HG03045 (cell line): ENCODE measurements around the gene CACUL1.
A peak's percentile ranks its signal among the peaks of the same experiment; 100 is the strongest.

Source experiments
- ATAC-seq: cut with Tn5 transposase; IDR thresholded peaks from one replicate; pipeline ENCODE4 v1.9.1; 2021; ENCODE audit warnings: mild to moderate bottlenecking, moderate library complexity; ENCODE audit not compliant: unreplicated experiment

The CACUL1 gene

DNA sequence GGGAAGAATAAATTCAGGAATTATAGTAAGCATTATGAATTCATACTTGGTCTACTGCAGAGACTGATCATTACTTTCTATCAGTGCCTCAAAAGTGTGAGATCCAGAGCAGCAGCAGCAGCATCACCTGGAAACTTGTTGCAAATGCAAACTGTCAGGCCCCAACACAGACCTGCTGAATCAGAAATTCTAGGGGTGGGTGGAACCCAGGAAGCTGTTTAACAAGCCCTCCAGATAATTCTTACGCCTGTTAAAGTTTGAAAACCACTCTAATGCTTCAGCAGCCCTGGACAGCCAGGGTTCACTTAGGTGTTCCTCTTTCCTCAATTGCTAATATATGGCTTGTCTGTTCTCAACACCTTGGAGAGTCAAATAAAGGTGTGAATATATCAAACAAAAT is 19.5 kb downstream of the CACUL1 start:
- no peak for ATAC-seq

GRCh38 chr10:118734475-118734874 is 20.3 kb downstream of the CACUL1 start:
- no peak for ATAC-seq

DNA sequence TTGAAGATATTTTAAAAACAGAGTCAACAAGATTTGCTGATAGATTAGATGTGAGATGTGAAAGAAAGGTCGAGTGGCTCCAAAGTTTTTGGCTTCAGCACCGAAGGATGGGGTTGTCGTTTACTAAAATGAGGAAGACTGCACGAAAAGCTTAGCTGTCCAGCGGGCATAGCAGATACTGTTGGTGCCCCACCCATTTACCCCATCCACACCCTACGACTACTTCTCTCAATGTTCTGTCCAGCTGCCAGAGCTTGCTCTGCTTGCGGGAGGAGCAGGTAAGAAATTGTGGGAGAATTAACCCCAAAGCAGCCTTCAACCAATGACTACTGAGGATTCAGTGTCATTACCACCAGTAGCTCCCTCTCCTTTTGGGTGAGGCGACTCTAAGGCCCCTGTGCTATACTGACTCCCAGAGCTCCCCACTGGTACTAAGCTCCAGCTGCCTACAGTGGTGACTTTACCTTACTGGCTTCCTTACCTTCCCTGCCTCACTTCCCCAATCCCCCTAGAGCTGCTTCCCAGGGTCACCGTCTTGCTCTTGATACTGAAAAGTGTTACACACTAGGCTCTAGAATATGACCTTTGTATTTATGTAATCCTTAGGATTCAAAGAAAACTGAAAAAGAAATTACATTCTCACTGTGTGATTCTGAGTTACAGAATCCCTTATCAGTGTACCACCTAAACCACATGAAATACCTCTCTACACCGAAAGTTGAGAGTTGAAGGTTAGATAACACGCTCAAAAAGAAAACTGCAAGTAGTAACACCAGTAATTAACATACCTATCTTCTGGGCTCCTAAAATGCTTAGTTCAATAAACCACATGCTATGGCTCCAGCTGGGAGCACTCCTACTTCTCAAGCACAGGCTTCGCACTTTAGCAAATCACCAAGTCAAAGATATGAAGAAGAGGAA is 22.3 kb downstream of the CACUL1 start:
- no peak for ATAC-seq

DNA sequence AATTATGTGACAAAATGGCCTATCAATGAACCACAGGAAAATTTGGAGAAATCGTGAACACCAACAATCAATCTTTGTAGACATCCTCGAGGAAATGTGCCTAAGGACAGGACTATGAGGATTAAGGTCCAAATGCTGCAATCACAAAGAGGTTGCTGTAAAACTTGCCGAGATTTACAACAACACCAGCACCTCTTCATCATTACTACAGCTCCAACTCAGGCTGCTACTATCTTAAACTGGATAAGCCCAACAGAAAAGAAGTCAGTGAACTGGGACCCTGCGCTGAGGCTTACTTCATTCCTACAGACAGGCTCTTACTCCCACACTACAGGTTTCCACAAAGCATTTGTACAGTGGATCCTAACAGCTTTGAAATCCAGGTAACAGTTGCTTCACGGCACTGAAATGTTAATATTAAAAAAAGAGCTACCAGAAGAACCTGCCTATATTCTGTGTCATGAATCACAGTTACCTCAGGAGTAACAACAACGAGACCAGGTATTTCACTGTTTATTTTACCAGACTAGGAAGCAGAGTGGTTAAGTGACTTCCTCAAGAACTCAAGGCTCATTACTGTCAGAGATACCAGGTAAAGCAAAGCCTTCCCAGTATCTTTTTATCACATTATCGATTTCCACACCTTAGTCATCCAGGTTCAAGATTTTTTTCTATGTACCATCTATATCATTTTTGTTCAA is 23.9 kb downstream of the CACUL1 start:
- no peak for ATAC-seq

- peak; percentile 81 for ATAC-seq
These were observed 25.0 kb downstream of the CACUL1 start for GRCh38 chr10:118729641-118730258.

GRCh38 chr10:118729200-118729599 is 25.6 kb downstream of the CACUL1 start:
- no peak for ATAC-seq

GRCh38 chr10:118725886-118726500 is 28.8 kb downstream of the CACUL1 start:
- ATAC-seq: no peak

- ATAC-seq: no peak
These were observed 31.3 kb downstream of the CACUL1 start for GRCh38 chr10:118723466-118723865.

DNA sequence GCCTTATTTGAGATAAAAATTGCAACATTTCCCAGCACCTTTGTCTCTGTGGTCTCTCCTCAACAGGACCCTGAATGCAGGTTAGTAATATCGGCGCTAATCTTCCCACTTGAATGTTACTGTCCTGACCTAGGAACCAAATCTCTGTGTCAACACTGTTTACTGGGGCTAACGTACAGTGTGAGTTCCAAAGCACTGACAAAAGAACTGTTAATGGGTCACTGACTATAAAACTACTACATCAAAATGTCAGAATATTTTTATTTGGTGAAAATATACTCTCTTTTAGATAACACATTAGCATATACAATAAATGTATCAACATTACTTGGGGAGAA is 33.3 kb downstream of the CACUL1 start:
- ATAC-seq: no peak

GRCh38 chr10:118720685-118721538 is 33.9 kb downstream of the CACUL1 start:
- ATAC-seq: no peak

DNA sequence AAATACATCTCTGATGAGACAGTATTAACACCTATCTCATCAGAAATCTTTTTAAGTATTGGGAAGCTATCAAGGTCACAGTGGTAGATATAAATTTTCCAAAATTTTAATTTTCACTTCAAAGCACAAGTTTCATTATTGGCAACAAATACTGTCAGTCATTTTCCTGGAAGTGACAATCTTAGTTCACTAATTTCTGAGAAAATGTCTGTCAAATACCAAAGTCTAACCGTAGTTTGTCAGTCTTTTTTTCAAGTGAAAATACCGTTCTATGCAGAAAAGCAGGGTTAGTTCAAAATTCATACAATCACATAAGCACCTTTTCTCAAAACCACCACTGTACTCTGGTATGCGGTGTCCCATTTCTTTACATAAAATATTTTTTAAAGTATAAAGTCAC is 40.4 kb downstream of the CACUL1 start:
- no peak for ATAC-seq

DNA sequence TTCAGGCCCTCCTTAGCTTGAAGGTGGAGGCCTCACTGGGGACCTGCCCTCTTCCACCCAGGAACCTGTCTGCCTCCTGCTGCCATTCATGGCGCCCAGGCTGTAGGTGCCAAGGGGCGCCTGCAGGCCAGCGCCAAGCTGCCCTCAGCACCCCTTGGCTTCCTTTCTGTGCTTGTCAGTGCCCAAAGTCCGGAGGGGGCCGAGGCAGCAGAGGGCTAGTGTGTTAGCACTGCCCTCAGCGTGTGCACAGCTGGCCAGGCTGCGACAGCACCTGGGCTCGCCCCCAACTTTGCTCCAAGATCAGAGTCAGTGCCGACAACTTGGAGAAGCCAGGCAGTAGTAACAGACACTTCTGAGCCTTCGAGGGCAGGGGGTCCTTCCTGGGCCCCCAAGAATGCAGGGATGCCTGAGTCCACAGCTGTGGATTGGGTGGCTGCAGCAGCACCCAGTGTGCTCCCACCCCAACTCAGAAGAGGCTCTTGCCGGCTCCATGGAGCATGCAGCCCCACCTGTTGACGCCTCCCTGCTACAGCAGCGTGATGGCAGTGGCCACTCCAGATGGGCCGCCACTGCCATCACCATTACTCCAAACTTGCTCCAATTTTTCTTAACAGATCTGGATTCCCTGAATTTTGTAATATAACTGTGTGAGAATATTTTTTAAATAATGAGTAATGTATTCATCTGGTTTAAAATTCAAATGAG is 41.7 kb downstream of the CACUL1 start:
- ATAC-seq: no peak

DNA sequence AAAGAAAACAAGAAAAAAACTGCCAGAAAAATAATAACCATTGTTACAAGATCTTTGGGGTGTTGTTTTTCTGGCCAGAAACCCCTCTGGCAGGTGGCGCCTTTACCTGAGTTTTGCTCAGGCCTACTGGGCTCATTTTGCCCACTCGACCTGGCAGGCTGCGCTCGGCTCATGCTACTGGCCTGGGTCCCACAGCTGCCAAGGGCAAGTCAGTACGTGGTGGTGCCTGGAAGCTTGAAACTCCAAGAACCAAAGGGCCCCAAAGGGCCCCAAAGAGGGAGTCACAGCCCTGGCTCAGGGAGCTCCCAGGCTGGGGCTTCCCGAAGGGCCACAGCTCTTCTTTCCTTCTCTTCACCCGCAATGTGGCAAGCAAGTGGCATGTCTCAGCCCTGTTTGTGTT is 42.7 kb downstream of the CACUL1 start:
- no peak for ATAC-seq

- no peak for ATAC-seq
These were observed 44.3 kb downstream of the CACUL1 start for GRCh38 chr10:118710487-118710886.

DNA sequence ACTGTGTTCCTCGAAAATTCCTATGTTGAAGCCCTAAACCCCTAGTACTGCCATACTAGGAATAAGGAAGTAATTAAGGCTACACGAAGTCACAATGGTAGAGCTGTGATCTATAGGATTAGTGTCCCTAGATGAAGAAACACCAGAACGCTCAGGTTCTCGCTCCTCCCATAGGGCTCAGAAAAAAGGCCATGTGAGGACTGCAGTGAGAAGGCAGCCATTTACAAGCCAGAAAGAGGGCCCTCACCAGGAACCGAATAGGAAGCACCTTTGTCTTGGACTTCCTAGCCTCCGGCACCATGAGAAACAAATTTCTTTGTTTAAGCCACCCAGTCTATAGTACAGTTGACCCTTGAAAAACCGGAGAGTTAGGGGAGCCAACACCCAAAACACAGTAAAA is 46.2 kb downstream of the CACUL1 start:
- ATAC-seq: no peak

- no peak for ATAC-seq
These were observed 50.1 kb downstream of the CACUL1 start for GRCh38 chr10:118704711-118705110.

- ATAC-seq: no peak
These were observed 53.0 kb downstream of the CACUL1 start for GRCh38 chr10:118701529-118702323.

DNA sequence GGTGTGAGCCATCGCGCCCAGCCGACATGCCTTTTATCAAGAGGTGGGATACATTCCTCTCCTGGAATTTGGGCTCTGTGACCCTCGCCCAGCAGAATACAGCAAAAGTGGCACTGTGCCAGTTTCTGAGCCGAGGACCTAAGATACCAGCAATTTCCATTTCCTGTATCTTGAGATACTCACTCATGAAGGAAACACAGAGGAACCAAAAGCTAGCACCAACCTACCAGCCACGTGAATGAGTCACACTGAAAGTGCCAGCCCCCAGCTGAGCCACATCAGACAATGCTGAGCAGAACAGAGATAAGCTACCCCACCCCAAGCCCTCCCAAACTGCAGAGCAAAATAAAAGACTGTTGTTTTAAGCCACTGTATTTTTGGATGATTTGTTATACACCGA is 56.3 kb downstream of the CACUL1 start:
- peak; percentile 83 for ATAC-seq

DNA sequence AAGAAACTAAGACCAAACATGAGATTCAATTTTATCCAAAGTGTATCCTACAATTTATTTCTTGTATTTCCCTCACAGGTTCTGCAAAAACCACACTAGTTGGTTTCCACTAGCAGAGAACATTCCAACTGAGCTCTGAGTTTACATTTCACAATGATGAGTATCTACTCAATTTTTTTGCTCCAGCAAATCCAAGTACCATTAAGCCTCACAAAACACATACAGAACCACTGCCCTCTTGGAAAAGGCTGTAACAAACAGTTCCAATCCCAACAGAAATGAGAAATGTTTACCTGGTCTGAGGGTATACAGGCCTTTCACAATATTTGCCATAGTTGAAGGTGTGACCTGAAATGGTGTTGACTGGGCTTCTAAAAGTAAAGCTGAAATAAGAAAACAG is 59.9 kb downstream of the CACUL1 start:
- no peak for ATAC-seq
